CD1c-positive myeloid dendritic cell (primary cell): Measurements from ENCODE around the gene MYO1E.

Experiments
- DNase-seq: peaks from one replicate; pipeline ENCODE4 v3.0.0-alpha.2; 2016; ENCODE audit errors: extremely low spot score

The MYO1E gene

DNA sequence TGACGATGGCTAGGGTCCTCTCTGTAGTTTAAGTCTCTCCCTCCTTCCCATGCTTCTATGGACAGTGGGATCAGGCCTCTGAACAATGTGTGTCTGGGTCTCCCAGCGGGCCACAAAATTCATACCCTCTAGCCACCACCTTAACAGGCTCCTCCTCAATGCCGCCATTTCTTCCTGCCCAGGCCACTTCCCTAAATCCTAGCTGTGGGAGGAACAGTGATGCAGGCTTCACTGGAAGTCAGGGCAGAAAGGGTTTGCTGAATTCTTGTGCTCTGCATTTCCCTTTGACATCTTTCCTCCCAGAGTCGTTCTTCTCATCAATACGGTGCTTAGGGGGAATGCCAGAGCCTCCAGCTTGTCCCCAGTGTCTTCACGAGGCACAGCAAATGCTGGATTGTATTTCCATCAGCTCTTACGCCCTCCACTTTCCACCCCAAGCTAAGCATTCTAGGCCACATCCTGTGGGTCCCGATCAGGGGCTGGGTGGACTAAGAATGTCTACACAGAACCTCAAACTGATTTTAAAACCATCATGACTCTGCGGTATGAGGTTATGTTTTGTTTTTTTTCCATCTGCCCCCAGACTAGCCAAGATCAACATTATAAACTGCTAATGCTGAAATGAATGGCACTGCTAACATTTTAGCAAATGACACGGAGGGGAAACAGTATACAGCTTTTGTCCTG lies 177.9 kb downstream of the MYO1E start:
- DNase-seq = peak; percentile 55

DNA sequence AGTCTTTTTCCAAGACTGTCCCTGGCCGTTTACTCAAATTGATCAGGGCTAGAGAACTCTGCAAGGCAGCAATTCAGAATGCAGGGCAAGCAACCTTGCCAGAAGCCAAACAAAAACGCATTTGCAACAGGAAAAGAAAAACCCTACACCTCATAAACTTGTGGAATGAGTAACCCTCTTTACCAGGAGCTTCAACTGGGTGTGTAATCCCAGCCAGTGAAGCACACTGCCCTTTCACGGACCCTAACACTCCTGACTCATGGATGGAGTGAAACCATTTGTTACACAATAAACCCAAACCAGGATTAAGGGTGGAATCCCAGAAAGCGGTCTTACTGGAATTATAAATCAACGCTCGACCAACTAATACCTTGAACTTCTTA lies 180.8 kb downstream of the MYO1E start:
- no peak for DNase-seq

DNA sequence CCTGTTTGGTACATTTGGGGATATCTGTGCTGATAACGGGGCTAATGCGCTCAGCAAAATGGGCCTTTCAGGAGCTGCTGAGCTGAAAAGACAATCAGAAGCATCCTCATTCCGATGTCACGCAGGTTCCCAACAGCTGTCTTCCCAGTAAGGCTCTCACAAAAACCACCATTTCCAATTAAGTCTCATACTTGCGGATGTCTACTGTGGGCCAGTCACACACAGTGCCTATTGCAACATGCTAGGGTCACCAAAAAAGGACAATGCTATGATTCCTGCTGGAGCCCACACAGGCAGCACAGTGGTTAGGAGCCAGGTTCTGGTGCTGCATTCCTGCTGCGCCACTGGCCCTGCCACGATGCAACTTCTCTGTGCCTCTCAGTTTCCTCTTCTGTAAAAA lies 182.4 kb downstream of the MYO1E start:
- no peak for DNase-seq

DNA sequence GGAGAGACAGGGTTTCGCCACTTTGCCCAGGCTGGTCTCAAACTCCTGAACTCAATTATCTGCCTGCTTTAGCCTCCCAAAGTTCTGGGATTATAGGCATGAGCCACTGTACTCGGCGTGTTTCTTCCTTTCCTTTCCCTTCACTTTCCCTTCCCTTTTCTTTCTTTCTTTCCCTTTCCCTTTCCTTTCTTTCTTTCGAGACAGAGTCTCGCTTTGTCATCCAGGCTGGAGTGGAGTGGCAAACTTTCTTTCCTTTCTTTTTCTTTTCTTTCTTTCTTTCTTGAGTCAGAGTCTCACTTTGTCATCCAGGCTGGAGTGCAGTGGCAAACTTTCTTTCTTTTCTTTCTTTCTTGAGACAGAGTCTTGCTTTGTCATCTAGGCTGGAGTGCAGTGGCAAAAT lies 183.4 kb downstream of the MYO1E start:
- DNase-seq = no peak

DNA sequence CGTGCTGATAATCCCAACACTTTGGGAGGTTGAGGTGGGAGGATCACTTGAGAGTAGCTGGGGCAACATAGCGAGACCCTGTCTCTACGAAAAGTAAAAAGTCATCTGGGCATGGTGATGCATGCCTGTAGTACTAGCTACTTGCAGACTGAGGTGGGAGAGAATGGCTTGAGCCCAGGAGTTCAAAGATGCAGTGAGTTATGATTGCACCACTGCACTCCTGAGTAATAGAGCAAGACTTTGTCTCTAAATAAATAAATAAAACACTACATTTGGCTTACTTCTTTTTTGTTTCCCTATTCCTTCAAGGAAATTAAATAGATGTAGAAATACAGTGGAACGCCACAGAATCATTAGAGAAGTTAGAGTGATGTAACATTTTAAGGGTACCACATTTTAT lies 186.2 kb downstream of the MYO1E start:
- DNase-seq = peak; percentile 40

DNA sequence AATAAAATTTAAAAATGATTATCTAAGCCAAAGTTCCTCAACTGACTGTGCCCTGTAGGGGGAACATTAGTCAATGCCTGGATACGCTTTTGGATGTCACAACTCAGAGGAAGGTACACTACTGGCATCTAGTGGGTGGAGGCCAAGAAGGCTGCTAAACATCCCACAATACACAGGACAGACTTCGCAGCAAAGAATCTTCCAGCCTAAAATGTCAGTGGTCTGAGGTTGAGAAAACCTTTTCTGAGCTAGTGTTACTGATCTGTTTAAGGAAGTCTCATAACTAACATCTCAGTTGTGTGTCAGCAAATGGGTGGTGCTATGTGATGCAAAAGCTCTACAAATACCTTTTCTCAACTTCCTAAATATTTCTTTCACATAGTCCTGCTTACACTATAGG lies 186.9 kb downstream of the MYO1E start:
- DNase-seq = peak; percentile 88

GRCh38 chr15:59180945-59181600 lies 191.6 kb downstream of the MYO1E start:
- peak; percentile 57 for DNase-seq

GRCh38 chr15:59179717-59180116 lies 193.0 kb downstream of the MYO1E start:
- DNase-seq = no peak

- DNase-seq = no peak
Observed at GRCh38 chr15:59178151-59178695, 194.4 kb downstream of the MYO1E start.

GRCh38 chr15:59177317-59177660 lies 195.4 kb downstream of the MYO1E start:
- peak; percentile 93 for DNase-seq

DNA sequence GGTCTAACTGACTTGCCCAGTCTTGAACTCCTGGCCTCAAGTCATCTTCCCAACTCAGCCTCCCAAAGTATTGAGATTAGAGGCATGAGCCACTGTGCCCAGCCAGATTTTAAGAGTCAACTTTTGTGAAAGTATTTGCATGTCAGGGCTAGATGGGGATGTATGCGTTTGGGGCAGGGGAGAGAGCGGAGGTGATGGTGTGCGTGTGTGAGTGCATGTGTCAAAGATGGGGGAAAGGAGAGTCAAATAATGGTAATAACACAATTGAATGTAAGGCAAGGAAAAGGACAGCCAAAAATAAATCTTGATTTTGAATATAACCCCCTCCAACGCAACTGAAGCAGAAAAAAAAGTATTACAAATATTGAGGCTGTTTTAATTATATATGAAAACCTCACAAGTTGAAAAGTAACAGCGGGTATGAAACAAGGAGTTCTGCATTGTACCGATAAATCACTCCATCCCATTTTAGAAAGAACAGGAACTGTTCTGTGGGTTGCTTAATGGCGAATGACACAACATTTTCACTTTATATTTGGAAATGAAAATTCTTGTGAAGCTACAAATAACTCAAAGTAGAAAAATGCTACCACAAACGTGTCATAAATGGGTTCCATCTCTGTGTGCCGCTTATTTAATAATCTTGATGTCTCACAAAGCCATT lies 195.9 kb downstream of the MYO1E start:
- peak; percentile 87 for DNase-seq

DNA sequence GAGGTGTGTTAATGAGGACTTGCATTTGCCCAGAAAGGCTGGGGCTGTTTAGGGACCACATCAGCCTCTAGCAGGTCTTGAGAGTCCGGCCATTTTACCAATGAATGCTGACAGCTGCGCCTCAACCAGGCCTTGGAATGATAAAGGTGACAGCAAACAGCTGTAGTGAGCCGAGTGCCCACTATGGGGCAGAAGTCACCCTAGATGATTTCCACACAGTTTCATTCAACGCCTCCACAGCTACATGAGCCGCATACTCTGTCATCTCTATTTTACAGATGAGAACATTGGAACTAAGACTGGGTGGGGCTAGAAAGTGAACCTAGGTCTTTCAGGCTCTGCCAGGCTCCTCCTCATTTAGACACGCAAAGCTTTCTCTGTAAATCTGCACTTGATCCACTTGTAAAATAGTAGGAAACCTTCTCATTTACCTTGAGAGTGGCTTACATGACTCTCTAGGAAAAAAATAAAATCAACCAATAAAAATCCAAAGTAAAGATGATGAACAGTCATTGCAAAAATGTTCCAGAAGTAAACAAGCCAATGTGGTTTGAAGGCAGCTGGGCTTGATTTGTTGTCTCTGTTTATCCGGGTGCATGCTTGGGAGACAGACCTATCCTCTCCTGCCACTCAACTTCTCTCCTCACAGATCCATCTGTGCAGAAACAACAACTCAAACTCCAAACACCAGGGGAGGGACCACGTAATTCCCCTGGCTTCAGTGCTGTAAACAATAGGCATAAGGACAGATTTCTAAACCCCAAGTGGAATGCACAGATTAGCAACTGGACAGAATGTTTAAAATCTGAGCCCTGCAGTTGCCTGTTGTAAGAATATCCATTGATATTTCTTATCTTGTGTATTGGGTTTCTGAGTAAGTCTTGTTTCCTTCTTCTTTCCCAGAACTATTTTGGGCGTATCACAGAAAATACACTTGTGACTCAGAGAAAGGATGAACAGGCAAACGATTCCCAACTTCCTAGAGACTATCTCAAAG lies 197.5 kb downstream of the MYO1E start:
- peak; percentile 93 for DNase-seq

DNA sequence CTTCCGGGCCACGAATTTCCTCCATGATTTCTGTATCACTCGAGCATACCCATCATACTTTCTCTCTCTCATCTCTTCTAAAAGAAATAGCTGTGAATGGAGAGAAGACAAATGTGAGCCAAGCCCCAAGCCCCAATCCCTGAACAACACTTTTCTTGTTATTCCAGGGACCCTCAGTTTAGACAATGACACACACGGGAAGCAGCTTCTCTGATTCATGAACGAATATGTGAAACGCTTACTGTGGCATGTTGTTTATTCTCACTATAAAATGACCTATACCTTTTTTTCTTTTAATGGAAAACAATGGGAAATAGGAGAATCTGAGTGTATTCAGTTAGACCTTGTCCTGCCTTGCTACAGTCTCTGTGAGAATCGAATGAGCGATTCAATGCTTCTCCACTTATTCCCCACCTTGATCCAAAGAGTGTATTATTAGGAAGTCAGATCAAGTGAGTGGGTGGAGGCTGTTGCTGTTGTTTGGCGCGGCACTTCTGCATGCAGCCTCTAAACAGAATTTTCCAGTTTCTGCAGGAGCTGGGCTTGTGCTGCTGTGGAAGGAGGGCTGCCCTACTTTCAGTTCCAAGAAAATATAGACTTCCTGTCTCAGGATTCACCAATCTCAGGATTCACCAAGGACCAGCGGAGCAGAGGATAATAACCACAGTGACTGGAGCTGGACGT lies 198.4 kb downstream of the MYO1E start:
- DNase-seq = peak; percentile 83

- no peak for DNase-seq
Observed at GRCh38 chr15:59173194-59173593, 199.5 kb downstream of the MYO1E start.

GRCh38 chr15:59172289-59172901 lies 200.3 kb downstream of the MYO1E start:
- no peak for DNase-seq

DNA sequence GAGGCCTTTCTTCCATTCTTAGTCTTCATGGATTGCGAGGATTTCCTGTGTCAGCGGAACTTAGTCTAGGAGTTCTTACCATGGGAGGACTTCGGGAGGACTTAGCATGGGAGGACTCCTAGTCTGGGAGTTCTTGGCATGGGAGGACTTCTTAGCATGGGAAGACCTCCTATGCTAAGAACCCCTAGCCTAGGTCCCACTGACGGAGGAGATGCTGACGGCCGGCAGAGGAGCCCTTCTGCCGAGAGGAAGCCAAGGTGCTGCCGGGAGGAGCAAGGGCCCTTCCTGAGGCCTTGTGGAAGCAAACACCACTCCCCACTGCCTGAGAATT lies 201.6 kb downstream of the MYO1E start:
- DNase-seq = no peak

DNA sequence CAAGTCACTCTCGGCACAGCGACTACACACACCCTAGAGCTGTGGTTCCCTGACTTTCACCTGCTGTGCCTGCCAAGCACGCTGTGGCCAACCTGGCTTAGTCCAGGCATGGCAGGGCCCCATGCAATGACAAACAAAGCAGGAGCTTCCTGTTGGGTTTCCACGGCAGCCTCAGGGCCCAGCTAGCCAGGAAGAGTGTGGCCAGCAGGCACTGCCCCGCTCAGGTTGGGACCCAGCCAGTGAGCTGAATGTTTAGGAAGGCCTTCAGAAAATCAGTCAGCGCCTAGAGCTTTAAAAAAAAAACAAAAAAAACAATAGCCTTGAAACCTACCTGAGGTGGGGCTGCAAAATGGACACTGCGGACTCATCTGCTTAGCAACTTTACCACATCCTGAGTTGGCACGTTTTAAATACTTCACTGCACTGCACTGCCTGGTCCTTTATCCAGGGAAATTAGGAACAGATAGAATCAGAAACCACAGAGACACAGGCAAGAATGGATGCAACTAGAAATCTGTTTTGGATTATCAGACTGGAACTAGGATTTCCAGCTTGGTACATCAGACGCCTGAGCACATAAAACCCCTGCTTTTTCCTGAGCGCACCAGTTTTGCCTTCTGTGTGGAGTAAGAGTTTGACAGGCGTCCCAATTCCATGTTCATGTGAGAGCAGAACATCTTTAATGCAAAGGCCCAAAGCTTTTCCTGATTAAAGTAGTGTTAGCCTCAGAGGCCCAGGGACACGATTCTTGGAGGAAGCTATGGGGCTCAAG lies 202.2 kb downstream of the MYO1E start:
- no peak for DNase-seq

- peak; percentile 91 for DNase-seq
Observed at GRCh38 chr15:59169251-59169708, 203.4 kb downstream of the MYO1E start.

DNA sequence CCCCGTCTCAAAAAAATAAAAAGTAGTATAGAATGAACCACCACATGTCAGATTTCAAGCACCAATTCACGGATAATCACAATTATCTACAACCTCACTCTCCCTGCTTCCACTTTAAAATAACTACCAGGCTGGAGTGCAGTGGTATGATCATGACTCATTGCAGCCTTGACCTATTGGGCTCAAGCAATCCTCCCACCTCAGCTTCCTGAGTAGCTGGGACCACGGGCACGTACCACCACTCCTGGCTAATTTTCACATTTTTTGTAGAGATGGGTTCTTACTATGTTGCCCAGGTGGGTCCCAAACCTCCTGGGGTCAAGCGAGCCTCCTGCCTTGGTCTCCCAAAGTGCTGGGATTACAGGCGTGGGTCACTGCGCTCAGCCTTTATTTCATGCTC lies 204.1 kb downstream of the MYO1E start:
- peak; percentile 62 for DNase-seq
